ENCODE data around the gene SEC24B. TPM values are rescaled to one million over a fixed set of nuclear protein-coding genes. Genes with fewer than 3 reads are reported as not detected.

SEC24B gene
- total RNA-seq, 2 donors from 2014 or later, result 42.5 to 48.6 TPM

GRCh38 chr4:109571494-109571893, 137.9 kb downstream of the SEC24B start:
- TF ChIP-seq CTCF (conservative IDR thresholded peaks at IDR 0.05), result no peak
- Mint-ChIP-seq H3K27ac (no peak overlapping the region), H3K27me3 (ENCODE audit: insufficient read depth) (no peaks in the 10 kb centered on the region), H3K4me1 (no peaks in the 10 kb centered on the region), H3K36me3 (ENCODE audit: low read depth) (no peaks in the 10 kb centered on the region), H3K9me3 (no peaks in the 10 kb centered on the region), H3K4me3 (no peak overlapping the region)
- Histone ChIP-seq H3K9ac (ENCODE audit: extremely low read depth, low read length, poor library complexity, severe bottlenecking) (no peak overlapping the region), H3K27ac (ENCODE audit: low read depth, low read length) (no peak overlapping the region), H3K36me3 (ENCODE audit: control insufficient read depth, insufficient read depth, low read length) (no peaks in the 10 kb centered on the region), H3K9me3 (ENCODE audit: control insufficient read depth, low read length) (no peaks in the 10 kb centered on the region), H3K4me3 (ENCODE audit: low read length) (no peak overlapping the region), H3K27me3 (ENCODE audit: control insufficient read depth, insufficient read depth, low read length, poor library complexity, severe bottlenecking) (no peaks in the 10 kb centered on the region), H3K4me1 (ENCODE audit: control insufficient read depth, insufficient read depth, low read length) (no peaks in the 10 kb centered on the region)
- 90 to 92% methylated on average over 3 of the region's 3 CpGs for WGBS, 2 experiments (ENCODE audit: insufficient coverage in 1 of 2, insufficient read length in 1 of 2)
- no peak for DNase-seq

- Histone ChIP-seq H3K4me3 (ENCODE audit: low read length) (no peak overlapping the region), H3K4me1 (ENCODE audit: control insufficient read depth, insufficient read depth, low read length) (no peaks in the 10 kb centered on the region), H3K9ac (ENCODE audit: extremely low read depth, low read length, poor library complexity, severe bottlenecking) (no peak overlapping the region), H3K36me3 (ENCODE audit: control insufficient read depth, insufficient read depth, low read length) (no peaks in the 10 kb centered on the region), H3K27ac (ENCODE audit: low read depth, low read length) (no peak overlapping the region), H3K9me3 (ENCODE audit: control insufficient read depth, low read length) (no peaks in the 10 kb centered on the region), H3K27me3 (ENCODE audit: control insufficient read depth, insufficient read depth, low read length, poor library complexity, severe bottlenecking) (no peaks in the 10 kb centered on the region)
- Mint-ChIP-seq H3K4me1 (no peaks in the 10 kb centered on the region), H3K27me3 (ENCODE audit: insufficient read depth) (no peaks in the 10 kb centered on the region), H3K9me3 (no peaks in the 10 kb centered on the region), H3K36me3 (ENCODE audit: low read depth) (no peaks in the 10 kb centered on the region), H3K27ac (no peak overlapping the region), H3K4me3 (no peak overlapping the region)
- DNase-seq, result no peak
- no peak for TF ChIP-seq CTCF (conservative IDR thresholded peaks at IDR 0.05)
- 86% methylated on average over 3 of the region's 3 CpGs; no CpG with 5 or more reads in 1 of the 2 experiments for WGBS, 2 experiments (ENCODE audit: insufficient coverage in 1 of 2, insufficient read length in 1 of 2)
These were observed 138.5 kb downstream of the SEC24B start for GRCh38 chr4:109572154-109572553.

- Mint-ChIP-seq H3K9me3 (peaks cover under 1% of the 10 kb centered on the region), H3K27ac (no peak overlapping the region), H3K36me3 (ENCODE audit: low read depth) (no peaks in the 10 kb centered on the region), H3K27me3 (ENCODE audit: insufficient read depth) (no peaks in the 10 kb centered on the region), H3K4me1 (no peaks in the 10 kb centered on the region), H3K4me3 (no peak overlapping the region)
- H3K9me3 ChIP-seq (ENCODE audit: control insufficient read depth, low read length), result no peaks in the 10 kb centered on the region
- no peak overlapping the region for H3K27ac ChIP-seq (ENCODE audit: low read depth, low read length)
- H3K9ac ChIP-seq (ENCODE audit: extremely low read depth, low read length, poor library complexity, severe bottlenecking), result no peak overlapping the region
- no peak overlapping the region for H3K4me3 ChIP-seq (ENCODE audit: low read length)
- H3K36me3 ChIP-seq (ENCODE audit: control insufficient read depth, insufficient read depth, low read length), result no peaks in the 10 kb centered on the region
- no peaks in the 10 kb centered on the region for H3K4me1 ChIP-seq (ENCODE audit: control insufficient read depth, insufficient read depth, low read length)
- TF ChIP-seq CTCF (conservative IDR thresholded peaks at IDR 0.05), result no peak
- 88 to 90% methylated on average over 5 to 6 of the region's 6 CpGs for WGBS, 2 experiments (ENCODE audit: insufficient coverage in 1 of 2, insufficient read length in 1 of 2)
- no peak for DNase-seq
- no peaks in the 10 kb centered on the region for H3K27me3 ChIP-seq (ENCODE audit: control insufficient read depth, insufficient read depth, low read length, poor library complexity, severe bottlenecking)
These were observed 140.8 kb downstream of the SEC24B start for GRCh38 chr4:109574443-109574850.

Measured in endodermal cell (in vitro differentiated cells).